ENCODE measurements around the gene SEC14L5. TPM values are rescaled to one million over a fixed set of nuclear protein-coding genes. Genes with fewer than 3 reads are reported as not detected.
A peak's percentile ranks its signal among the peaks of the same experiment; 100 is the strongest.

The SEC14L5 gene
- total and polyA plus RNA-seq, 2 of the 4 experiments (the other 2 are of a cell fraction) = 0.07 TPM; not detected in 1

DNA sequence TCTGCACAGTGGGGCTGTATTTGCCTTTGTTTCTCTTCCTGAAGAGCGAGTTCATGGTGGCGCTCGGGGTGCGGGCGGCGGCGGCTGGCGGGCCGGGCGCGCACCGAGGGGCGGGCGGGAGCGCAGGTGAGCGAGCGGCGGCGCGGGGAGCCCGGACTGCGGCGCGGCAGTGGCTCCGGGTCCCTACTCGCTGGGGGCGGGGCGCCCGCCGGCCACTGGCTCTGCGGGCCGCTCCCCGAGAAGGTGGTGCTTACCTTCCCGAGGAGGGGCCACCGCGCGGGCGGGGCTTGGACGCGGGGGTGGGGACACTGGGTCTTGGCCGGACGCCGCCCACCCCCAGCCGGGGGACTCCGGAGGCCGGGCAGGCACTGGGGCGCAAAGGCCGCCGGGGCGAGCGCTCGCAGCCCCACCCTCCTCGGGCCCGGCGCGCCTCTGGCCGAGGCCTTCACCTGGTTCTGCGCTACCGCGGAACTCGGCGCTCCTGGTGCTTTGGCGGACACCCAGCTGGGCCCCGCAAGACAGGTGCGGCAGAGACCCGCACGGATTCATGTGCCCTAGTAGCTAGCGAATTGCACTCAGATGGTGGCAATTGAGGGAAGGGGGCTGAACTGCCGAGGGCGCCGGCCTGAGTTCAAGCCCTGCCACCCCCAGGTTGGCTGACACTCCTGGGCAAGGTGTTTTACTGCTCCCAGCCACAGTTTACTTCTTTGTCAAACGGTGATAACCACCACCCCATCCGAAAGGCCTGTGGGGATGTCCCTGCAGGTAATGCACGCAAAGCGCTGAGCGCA is 20.9 kb upstream of the SEC14L5 start, which contains the start of gene PPL:
TSS of gene PPL (minus strand) at position 158 of the 791 bp plus-strand sequence. CDS start at position 55, 103 bp downstream.
- ATAC-seq (ENCODE audit: low read depth) (peak; percentile 34), DNase-seq (no peak)
- Histone ChIP-seq H3K23ac (ENCODE audit: low read depth, low read length) (no peak within 1 kb of the TSS; the same call in 1 of the 2 replicates), H3K9me1 (ENCODE audit: insufficient read depth, low read length) (peaks cover under 1% of the 10 kb centered on the region; the same call in 1 of the 2 replicates), H3K14ac (replicated peaks; ENCODE audit: low read depth, low read length) (no peak within 1 kb of the TSS), H3K9me3 (ENCODE audit: control insufficient read depth, insufficient read depth, low read length) (no peaks in the 10 kb centered on the region), H2BK20ac (ENCODE audit: low read depth, low read length) (no peak within 1 kb of the TSS), H4K91ac (ENCODE audit: insufficient read depth, low read depth, low read length) (no peak within 1 kb of the TSS), H4K5ac (ENCODE audit: low read depth, low read length) (no peak within 1 kb of the TSS), H4K20me1 (ENCODE audit: insufficient read depth, low read length) (no peaks in the 10 kb centered on the region), H2BK5ac (ENCODE audit: low read depth, low read length, poor library complexity, severe bottlenecking) (no peak within 1 kb of the TSS), H3K4me3 (ENCODE audit: insufficient read depth, low read depth, low read length) (peak within 1 kb of the TSS; percentile 38), H3K4me2 (ENCODE audit: low read depth, low read length) (peak within 1 kb of the TSS; percentile 73), H3K36me3 (ENCODE audit: control insufficient read depth, insufficient read depth, low read length) (no peaks in the 10 kb centered on the region), H3K79me1 (ENCODE audit: low read depth in 1 of 2, low read length in 2 of 2) (no peaks in the 10 kb centered on the region), H2AK9ac (replicated peaks; ENCODE audit: low read depth, low read length, poor library complexity) (peak within 1 kb of the TSS; percentile 22), H2AFZ (replicated peaks; ENCODE audit: low read length, poor library complexity) (peak within 1 kb of the TSS; percentile 81), H3K27me3 (ENCODE audit: control insufficient read depth, insufficient read depth, low read length) (peaks cover 44% of the 10 kb centered on the region), H2AK5ac (ENCODE audit: low read depth, low read length) (no peak within 1 kb of the TSS), H2BK15ac (ENCODE audit: low read depth, low read length) (no peak within 1 kb of the TSS), H3K4ac (ENCODE audit: low read depth, low read length) (no peak within 1 kb of the TSS), H3K18ac (ENCODE audit: low read depth, low read length) (no peak within 1 kb of the TSS), H3K56ac (ENCODE audit: extremely low read depth, insufficient read depth, low read length) (no peak within 1 kb of the TSS), H2BK120ac (ENCODE audit: low read depth, low read length) (no peak within 1 kb of the TSS), H3K9ac (ENCODE audit: low read depth, low read length) (no peak within 1 kb of the TSS), H4K8ac (ENCODE audit: low read depth in 2 of 2, low read length in 2 of 2) (no peak within 1 kb of the TSS), H3K27ac (ENCODE audit: insufficient read depth, low read length) (no peak within 1 kb of the TSS), H3K4me1 (ENCODE audit: control insufficient read depth, insufficient read depth, low read length) (peaks cover 4% of the 10 kb centered on the region; the same call in 1 of the 2 replicates)
- intact Hi-C loops (cut with micrococcal nuclease) (no loop called here), dilution Hi-C loops (cut with HindIII; ENCODE audit: low sequenced_read_pairs, unreplicated experiment) (no loop called here), in situ Hi-C loops (cut with MboI; ENCODE audit: low sequenced_read_pairs) (no loop called here)
- no TSS peak for BruUV-seq (replicated peaks)
- POLR2A ChIA-PET (ENCODE audit: unreplicated experiment) = no interaction called here
- CTCF ChIA-PET = interaction anchor here (0.5 kb wide), 1 partner anchor 16 kb away, joined by 4 read pairs; no protein-coding TSS in a partner anchor
- 15% methylated on average over 55 of the region's 76 CpGs; no CpG with 5 or more reads in 1 of the 2 experiments for WGBS, 2 experiments (ENCODE audit: extremely low coverage in 2 of 2, insufficient read length in 1 of 2)
- TF ChIP-seq, protein P1, sequence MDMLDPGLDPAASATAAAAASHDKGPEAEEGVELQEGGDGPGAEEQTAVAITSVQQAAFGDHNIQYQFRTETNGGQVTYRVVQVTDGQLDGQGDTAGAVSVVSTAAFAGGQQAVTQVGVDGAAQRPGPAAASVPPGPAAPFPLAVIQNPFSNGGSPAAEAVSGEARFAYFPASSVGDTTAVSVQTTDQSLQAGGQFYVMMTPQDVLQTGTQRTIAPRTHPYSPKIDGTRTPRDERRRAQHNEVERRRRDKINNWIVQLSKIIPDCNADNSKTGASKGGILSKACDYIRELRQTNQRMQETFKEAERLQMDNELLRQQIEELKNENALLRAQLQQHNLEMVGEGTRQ (IDR thresholded peaks at IDR 0.05; ENCODE audit: low read depth, low read length) = no peak
- TF ChIP-seq, protein P2, sequence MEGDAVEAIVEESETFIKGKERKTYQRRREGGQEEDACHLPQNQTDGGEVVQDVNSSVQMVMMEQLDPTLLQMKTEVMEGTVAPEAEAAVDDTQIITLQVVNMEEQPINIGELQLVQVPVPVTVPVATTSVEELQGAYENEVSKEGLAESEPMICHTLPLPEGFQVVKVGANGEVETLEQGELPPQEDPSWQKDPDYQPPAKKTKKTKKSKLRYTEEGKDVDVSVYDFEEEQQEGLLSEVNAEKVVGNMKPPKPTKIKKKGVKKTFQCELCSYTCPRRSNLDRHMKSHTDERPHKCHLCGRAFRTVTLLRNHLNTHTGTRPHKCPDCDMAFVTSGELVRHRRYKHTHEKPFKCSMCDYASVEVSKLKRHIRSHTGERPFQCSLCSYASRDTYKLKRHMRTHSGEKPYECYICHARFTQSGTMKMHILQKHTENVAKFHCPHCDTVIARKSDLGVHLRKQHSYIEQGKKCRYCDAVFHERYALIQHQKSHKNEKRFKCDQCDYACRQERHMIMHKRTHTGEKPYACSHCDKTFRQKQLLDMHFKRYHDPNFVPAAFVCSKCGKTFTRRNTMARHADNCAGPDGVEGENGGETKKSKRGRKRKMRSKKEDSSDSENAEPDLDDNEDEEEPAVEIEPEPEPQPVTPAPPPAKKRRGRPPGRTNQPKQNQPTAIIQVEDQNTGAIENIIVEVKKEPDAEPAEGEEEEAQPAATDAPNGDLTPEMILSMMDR (conservative IDR thresholded peaks at IDR 0.05; ENCODE audit: low read depth, low read length) = no peak
- no peak for TF ChIP-seq NFE2L2 (IDR thresholded peaks at IDR 0.05; ENCODE audit: low read depth, low read length)
- no peak for TF ChIP-seq RFX5 (IDR thresholded peaks at IDR 0.05; ENCODE audit: low read depth, low read length)
- no peak for TF ChIP-seq MAZ (IDR thresholded peaks at IDR 0.05; ENCODE audit: borderline replicate concordance, low read depth, low read length)
- TF ChIP-seq, protein P3, sequence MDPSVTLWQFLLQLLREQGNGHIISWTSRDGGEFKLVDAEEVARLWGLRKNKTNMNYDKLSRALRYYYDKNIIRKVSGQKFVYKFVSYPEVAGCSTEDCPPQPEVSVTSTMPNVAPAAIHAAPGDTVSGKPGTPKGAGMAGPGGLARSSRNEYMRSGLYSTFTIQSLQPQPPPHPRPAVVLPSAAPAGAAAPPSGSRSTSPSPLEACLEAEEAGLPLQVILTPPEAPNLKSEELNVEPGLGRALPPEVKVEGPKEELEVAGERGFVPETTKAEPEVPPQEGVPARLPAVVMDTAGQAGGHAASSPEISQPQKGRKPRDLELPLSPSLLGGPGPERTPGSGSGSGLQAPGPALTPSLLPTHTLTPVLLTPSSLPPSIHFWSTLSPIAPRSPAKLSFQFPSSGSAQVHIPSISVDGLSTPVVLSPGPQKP (IDR thresholded peaks at IDR 0.05; ENCODE audit: borderline replicate concordance, low read depth, low read length) = no peak
- no peak for TF ChIP-seq MAFK (IDR thresholded peaks at IDR 0.05; ENCODE audit: low read depth, low read length)
